ENCODE measurements around the gene MRFAP1. TPM values are rescaled to one million over a fixed set of nuclear protein-coding genes. Genes with fewer than 3 reads are reported as not detected.

The MRFAP1 gene
- total and polyA plus RNA-seq, 2 donors (not counting 1 experiment from before 2014, with no cell fraction given) = 54.8 to 113 TPM

- H2AFZ ChIP-seq (ENCODE audit: insufficient read depth, low read depth, low read length, poor library complexity, severe bottlenecking) = no peak overlapping the region
- WGBS (ENCODE audit: insufficient coverage) = 93% methylated on average over 7 of the region's 7 CpGs
- H3K27me3 ChIP-seq (replicated peaks in 1 of 4; ENCODE audit: control extremely low read depth in 1 of 4, control insufficient read depth in 3 of 4, insufficient read depth in 4 of 4, low read length in 3 of 4) = no peaks in the 10 kb centered on the region
- no peak overlapping the region for H3K4me3 Mint-ChIP-seq
- no peaks in the 10 kb centered on the region for H3K79me2 ChIP-seq (ENCODE audit: control insufficient read depth, insufficient read depth, low read length)
- peaks cover 3 to 66% of the 10 kb centered on the region in 2 experiments for H3K36me3 ChIP-seq (replicated peaks in 1 of 2; ENCODE audit: control extremely low read depth in 1 of 2, control insufficient read depth in 1 of 2, extremely low read depth in 1 of 2, insufficient read depth in 2 of 2, low read length in 1 of 2)
- H4K20me1 ChIP-seq (ENCODE audit: control insufficient read depth, insufficient read depth, low read length, poor library complexity, severe bottlenecking) = no peaks in the 10 kb centered on the region
- H3K4me1 ChIP-seq (ENCODE audit: control insufficient read depth in 2 of 2, insufficient read depth in 2 of 2, low read length in 2 of 2) = peaks cover 0 to 12% of the 10 kb centered on the region in 2 donors
- no peak overlapping the region for H3K27ac Mint-ChIP-seq
- no peak overlapping the region for H3K9ac ChIP-seq (ENCODE audit: low read length)
- peaks cover 0 to 2% (median 0%) of the 10 kb centered on the region in 3 donors for H3K9me3 ChIP-seq (ENCODE audit: control extremely low read depth in 1 of 3, control insufficient read depth in 2 of 3, insufficient read depth in 1 of 3, low read length in 2 of 3)
- H3K27me3 Mint-ChIP-seq = no peaks in the 10 kb centered on the region
- H3K4me3 ChIP-seq (ENCODE audit: control extremely low read depth in 1 of 5, extremely low read depth in 1 of 5, insufficient read depth in 1 of 5, low read depth in 2 of 5, low read length in 4 of 5) = no peak overlapping the region
- ChIA-PET POLR2A (no interaction called here), CTCF (no interaction called here)
- DNase-seq = no peak
- H3K4me1 Mint-ChIP-seq = peaks cover 8% of the 10 kb centered on the region
- H3K9me3 Mint-ChIP-seq (ENCODE audit: insufficient read depth) = no peaks in the 10 kb centered on the region
- no peak overlapping the region for H3K27ac ChIP-seq (ENCODE audit: low read length in 2 of 2)
- intact Hi-C loops (cut with micrococcal nuclease) = no loop called here
- ATAC-seq (ENCODE audit: low read depth) = no peak
- no peak overlapping the region for H3K4me2 ChIP-seq (replicated peaks; ENCODE audit: low read depth, low read length, poor library complexity, severe bottlenecking)
- TF ChIP-seq CTCF (IDR thresholded peaks at IDR 0.05) (no peak), EZH2 (IDR thresholded peaks at IDR 0.05; ENCODE audit: borderline replicate concordance, insufficient read depth, low read depth, low read length, poor library complexity, severe bottlenecking) (no peak)
Observed at GRCh38 chr4:6594826-6595355, 45.6 kb upstream of the MRFAP1 start.

GRCh38 chr4:6595897-6596537, 44.5 kb upstream of the MRFAP1 start:
- Histone ChIP-seq H3K27ac (ENCODE audit: low read length in 2 of 2) (no peak overlapping the region), H3K4me3 (ENCODE audit: control extremely low read depth in 1 of 5, extremely low read depth in 1 of 5, insufficient read depth in 1 of 5, low read depth in 2 of 5, low read length in 4 of 5) (no peak overlapping the region), H4K20me1 (ENCODE audit: control insufficient read depth, insufficient read depth, low read length, poor library complexity, severe bottlenecking) (no peaks in the 10 kb centered on the region), H2AFZ (ENCODE audit: insufficient read depth, low read depth, low read length, poor library complexity, severe bottlenecking) (no peak overlapping the region), H3K9me3 (ENCODE audit: control extremely low read depth in 1 of 3, control insufficient read depth in 2 of 3, insufficient read depth in 1 of 3, low read length in 2 of 3) (peaks cover 0 to 2% (median 0%) of the 10 kb centered on the region in 3 donors), H3K79me2 (ENCODE audit: control insufficient read depth, insufficient read depth, low read length) (no peaks in the 10 kb centered on the region), H3K4me1 (ENCODE audit: control insufficient read depth in 2 of 2, insufficient read depth in 2 of 2, low read length in 2 of 2) (peaks cover 0 to 9% of the 10 kb centered on the region in 2 donors), H3K9ac (ENCODE audit: low read length) (no peak overlapping the region), H3K36me3 (replicated peaks in 1 of 2; ENCODE audit: control extremely low read depth in 1 of 2, control insufficient read depth in 1 of 2, extremely low read depth in 1 of 2, insufficient read depth in 2 of 2, low read length in 1 of 2) (peaks cover 6 to 72% of the 10 kb centered on the region in 2 experiments), H3K27me3 (replicated peaks in 1 of 4; ENCODE audit: control extremely low read depth in 1 of 4, control insufficient read depth in 3 of 4, insufficient read depth in 4 of 4, low read length in 3 of 4) (no peaks in the 10 kb centered on the region), H3K4me2 (replicated peaks; ENCODE audit: low read depth, low read length, poor library complexity, severe bottlenecking) (no peak overlapping the region)
- Mint-ChIP-seq H3K27me3 (no peaks in the 10 kb centered on the region), H3K4me1 (peaks cover 6% of the 10 kb centered on the region), H3K9me3 (ENCODE audit: insufficient read depth) (no peaks in the 10 kb centered on the region), H3K4me3 (no peak overlapping the region), H3K27ac (no peak overlapping the region)
- CTCF ChIA-PET = no interaction called here
- intact Hi-C loops (cut with micrococcal nuclease) = no loop called here
- ATAC-seq (ENCODE audit: low read depth) (no peak), DNase-seq (no peak)
- 85% methylated on average over 8 of the region's 16 CpGs for WGBS (ENCODE audit: insufficient coverage)
- POLR2A ChIA-PET = no interaction called here
- TF ChIP-seq CTCF (IDR thresholded peaks at IDR 0.05) = no peak
- no peak for TF ChIP-seq EZH2 (IDR thresholded peaks at IDR 0.05; ENCODE audit: borderline replicate concordance, insufficient read depth, low read depth, low read length, poor library complexity, severe bottlenecking)

Data from B cell (primary cell).